HG02943 (cell line): ENCODE measurements around the gene PDXDC1.
"Not testable (repeated sequence)": the region's sequence is repeated elsewhere in the genome, so short reads cannot be mapped to it uniquely, and the experiment has no call there.

ENCODE experiments used
- ATAC-seq: cut with Tn5 transposase; IDR thresholded peaks from one replicate; pipeline ENCODE4 v1.9.1; 2021; ENCODE audit warnings: mild to moderate bottlenecking, low read depth, moderate library complexity; ENCODE audit not compliant: unreplicated experiment

The PDXDC1 gene

DNA sequence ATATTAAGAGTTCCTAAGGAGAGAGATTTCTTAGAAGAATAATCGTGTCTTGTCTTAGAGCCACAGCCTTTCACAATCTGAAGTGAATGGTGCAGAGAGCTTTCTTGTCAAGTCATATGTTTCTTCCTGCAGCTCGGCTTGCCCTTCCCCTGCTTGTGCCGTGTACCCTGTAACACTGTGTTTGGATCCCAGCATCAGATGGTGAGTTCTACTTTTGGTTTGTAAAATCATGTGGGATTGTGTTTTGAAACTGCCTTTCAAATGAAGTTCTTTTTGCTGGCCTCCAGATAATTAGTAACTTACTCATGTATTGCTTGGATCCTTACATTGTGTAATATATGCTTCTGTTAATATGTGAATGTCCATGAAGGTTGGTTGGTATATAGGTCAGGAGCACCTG, 33.8 kb downstream of the PDXDC1 start:
- not testable (repeated sequence) for ATAC-seq

DNA sequence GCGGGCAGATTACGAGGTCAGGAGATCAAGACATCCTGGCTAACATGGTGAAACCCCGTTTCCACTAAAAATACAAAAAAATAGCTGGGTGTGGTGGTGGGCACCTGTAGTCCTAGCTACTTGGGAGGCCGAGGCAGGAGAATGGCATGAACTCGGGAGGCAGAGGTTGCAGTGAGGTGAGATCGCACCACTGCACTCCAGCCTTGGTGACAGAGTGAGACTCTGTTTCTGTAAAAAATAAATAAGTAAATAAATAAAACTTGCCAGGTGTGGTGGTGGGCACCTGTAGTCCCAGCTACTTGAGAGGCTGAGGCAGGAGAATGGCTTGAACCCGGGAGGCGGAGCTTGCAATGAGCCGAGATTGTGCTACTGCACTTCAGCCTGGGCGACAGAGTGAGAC, 38.1 kb downstream of the PDXDC1 start:
- ATAC-seq, result not testable (repeated sequence)

DNA sequence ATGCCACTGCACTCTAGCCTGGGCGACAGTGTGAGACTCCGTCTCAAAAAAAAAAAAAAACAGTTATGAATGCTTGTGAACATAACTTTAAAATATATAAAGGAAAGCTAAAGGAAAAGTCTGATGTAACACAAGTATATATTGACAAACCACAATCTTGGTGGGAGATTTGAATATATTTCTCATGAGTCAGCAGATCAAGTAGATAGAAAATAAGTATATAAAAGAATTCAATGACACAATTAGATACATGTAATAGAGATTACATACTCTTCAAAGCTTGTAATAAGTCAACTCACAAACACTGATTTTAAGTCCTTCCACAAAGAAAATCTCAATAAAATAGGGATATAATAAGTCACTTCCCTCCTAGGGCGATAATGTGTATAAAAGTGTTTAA, 40.8 kb downstream of the PDXDC1 start:
- ATAC-seq, result not testable (repeated sequence)

DNA sequence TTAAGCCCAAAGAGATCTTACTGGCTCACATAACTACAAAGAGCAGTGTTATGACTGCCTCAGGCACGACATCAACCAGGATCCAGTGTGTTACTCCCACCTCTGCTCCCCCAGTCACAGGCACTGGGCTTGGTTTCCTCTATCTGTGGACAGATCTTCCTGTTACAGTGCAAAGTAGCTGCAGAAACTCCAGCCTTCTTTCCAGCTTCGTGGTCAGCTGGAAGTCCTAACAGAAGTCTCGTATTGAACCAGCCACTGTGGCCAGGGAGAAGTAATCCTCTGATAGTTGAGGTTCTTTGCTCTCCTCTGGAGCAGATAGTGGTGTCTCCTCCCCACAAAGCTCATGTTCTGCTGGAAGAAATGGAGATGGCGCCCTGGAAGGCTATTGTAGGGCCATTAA, 41.5 kb downstream of the PDXDC1 start:
- ATAC-seq, result not testable (repeated sequence)

DNA sequence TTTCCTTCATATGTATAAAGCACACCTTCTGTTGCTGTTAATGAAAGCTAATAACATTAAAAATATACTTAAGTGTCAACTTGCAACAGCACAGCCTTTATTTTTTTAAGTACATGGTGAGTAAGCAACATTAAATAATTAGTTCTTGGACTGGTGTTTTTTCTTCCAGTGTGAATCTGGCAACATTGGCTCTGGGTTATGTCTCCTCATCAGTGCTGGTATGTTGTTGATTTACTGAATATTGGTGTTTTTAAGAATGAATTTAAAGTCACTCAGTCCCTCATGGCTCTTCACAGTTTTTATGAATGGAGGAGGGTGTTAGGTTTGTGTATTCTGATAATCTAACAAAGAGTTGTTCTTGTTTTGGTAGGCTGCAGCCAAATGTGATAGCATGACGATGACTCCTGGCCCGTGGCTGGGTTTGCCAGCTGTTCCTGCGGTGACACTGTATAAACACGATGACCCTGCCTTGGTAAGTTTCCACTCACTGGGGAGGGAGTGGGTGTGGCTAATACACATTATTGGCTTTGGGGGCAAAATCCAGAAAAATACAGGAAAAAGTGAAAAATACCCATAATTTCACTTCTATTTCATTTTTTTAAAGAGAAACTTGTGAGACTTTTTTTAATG, 42.2 kb downstream of the PDXDC1 start:
- ATAC-seq, result not testable (repeated sequence)

DNA sequence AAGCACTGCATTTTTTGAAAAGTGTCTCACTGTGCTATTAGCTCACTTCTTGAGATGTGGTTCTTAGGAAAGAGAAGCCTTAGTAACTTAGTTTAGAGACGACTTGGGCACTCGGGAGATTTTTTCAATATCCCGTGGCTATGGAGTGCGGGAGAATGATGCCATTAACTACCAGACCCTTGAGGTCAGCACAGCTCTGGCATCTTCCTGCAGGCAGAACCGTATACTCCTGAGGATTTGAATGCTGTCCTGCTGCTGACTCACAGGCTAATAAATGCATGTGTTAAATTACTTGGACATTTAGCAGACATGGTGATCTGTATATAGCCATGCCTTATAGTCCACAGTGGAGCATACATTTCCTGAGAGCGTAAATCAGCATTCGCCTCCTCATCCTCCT, 46.6 kb downstream of the PDXDC1 start:
- ATAC-seq, result not testable (repeated sequence)

DNA sequence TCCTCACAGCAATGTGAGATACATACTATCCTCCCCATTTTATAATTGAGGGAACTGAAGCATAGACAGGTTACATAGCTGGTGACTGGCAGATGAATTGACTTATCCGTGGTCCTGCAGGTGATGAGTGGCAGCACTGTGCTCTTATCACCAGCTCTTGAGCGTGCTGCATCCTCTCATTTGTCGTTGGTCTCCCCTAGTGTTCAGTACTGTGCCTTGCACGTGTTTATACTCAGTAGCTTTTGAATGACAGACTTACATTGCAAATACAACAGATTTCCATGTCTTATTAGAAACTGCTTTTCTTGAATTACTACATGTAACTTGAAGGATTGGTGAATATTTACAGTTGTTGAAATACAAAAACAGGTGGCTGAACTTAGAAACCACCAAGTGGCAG, 47.4 kb downstream of the PDXDC1 start:
- peak; percentile 59 for ATAC-seq

DNA sequence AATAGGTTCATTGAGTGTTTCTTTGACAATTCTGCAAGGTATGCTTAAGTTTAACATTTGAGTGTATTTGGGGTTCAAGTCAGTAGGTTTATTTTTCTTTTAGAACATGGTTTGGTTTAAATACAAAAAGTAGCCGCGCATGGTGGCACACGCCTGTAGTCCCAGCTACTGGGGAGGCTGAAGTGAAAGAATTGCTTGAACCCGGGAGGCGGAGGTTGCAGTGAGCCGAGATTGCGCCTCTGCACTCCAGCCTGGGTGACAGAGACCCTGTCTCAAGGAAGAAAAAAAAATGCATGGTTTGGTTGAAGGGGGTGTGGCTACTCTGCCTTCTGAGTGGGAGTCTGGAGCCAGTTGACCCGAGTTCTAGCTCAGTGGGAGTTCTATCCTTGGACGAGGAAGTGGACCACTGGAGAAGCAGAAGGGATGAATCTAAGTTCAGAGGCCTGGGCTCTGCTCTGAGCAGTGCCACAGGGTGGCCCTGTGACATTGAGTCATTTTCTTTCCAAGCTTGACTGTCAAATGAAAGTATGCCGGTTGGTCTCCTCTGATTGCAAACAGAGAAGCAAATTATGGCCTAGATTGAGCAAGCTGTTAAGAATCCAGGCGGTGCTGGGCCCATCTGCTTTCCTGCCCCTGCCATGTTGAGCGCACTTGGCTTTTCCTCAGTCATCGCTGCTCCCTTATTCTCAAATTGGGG, 48.7 kb downstream of the PDXDC1 start:
- not testable (repeated sequence) for ATAC-seq

DNA sequence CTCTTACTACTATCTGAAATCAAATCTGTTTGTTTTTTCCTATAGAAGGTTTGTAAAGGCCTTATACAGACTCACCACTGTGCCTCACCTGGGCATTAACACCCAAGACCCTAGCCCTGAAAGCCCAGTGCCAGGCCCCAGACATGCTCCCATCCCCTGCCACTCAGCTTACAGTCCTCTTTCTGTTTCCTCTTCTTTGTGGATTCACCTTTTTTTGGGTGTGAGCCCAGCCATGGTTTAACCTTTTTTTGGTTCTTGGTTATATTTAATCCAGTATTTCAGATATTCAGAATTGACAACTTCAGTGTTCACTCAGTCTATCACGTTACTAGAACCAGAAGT, 50.0 kb downstream of the PDXDC1 start:
- not testable (repeated sequence) for ATAC-seq

DNA sequence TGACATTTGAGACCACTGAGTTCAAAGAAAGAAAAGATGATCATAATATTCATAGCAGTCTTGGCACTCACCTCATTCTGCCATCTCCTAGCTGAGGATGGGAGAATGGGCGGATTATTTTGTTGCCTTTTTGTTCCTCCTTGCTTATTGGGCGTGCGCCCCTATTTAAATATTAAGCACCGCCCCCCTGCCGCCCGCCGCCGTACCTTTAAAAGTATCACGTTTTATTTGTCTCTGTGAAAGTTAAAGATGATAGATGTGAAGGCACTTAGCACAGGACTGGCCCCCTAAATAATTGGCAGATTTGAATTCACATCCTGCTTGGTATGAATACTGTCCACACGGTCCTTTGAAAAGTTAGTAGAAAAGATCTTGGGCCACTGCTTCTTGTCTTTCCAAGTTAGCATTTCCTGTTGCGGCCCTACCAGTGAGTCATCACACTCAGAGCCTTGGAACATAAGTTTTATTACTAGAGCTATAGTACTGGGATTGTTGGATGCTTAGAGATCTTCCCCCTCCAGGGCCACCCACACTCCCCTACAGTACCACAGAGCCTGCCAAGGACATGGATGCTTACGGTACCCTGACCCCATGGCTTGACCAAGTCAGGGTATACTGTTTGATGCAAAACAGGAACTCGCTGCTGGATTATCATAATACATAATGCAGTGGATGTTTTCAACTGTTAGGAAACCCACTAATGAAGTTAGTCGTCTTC, 50.6 kb downstream of the PDXDC1 start:
- ATAC-seq, result not testable (repeated sequence)

DNA sequence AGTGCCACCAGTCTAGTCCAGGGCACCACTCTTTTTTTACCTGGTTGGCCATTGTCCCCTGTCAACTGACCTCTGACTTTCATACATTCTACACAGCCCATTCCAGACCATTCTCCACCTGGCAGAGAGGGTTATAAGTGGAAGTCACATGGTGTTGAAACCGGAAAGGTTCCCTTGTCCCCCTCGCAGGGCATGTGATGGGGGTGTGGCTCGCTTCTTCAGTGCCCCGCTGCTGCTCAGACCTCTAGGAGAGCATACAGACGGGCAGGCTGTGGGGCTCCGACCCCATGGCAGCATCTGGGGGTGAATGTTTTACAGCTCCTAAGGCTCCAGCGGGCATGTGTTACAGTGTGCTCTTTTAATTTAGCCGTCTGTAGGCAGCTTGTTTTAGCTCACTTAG, 52.2 kb downstream of the PDXDC1 start:
- ATAC-seq, result not testable (repeated sequence)

DNA sequence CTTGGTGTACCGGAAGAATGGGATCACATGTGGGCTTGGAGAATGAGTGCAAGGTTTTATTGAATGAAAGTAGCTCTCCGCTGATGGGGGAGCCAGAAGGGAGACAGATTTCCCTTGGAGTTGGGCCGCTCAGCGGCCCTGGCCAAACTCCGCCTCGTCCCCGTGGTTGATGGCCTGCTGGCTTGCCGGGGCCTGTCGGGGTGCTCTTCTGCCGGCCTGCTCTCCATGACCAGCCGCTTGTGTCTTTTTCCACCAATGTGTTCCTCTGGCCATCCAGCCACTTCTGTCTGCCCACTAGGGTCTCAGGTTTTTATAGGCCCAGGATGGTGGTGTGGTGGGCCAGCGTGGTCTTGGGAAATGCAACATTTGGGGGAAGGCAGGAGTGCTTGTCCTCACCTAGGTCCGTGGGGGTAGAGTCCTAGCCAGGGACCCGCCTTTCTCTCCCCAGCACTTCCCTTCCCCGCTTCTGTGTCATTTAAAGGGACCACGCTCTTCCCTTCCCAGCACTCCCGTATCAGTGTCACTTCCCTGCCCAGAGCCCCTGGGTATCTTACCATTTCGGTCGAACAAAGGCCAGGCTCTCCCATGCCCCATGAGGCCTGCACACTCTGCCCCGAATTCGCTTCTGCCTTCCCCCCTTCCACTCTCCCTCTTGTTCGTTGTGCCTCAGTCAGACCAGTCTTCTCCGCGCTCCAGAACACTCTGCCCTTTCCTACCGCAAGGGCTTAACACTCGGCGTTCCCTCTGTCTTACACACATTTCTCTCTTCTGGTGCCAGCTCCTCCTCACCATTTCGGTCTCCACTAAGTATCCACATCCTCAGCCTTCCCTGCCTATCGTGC, 52.9 kb downstream of the PDXDC1 start:
- ATAC-seq, result not testable (repeated sequence)

DNA sequence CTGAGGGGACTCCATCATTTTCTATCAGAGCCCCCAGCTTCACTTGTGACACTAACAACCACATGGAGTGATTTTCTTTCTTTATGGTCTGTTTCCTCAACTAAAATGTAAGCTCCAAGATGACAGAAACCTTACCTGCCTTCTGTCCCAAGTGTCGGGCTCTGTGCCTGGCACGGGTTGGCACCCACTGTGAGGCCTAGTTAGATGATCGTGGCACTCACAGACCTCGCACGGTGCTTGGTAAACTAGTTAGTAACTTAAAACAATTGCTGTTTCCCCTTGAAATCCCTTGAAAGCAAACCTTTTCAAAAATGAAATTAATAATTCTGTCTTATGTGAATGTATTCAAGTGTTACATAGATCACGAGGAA, 53.5 kb downstream of the PDXDC1 start:
- not testable (repeated sequence) for ATAC-seq

DNA sequence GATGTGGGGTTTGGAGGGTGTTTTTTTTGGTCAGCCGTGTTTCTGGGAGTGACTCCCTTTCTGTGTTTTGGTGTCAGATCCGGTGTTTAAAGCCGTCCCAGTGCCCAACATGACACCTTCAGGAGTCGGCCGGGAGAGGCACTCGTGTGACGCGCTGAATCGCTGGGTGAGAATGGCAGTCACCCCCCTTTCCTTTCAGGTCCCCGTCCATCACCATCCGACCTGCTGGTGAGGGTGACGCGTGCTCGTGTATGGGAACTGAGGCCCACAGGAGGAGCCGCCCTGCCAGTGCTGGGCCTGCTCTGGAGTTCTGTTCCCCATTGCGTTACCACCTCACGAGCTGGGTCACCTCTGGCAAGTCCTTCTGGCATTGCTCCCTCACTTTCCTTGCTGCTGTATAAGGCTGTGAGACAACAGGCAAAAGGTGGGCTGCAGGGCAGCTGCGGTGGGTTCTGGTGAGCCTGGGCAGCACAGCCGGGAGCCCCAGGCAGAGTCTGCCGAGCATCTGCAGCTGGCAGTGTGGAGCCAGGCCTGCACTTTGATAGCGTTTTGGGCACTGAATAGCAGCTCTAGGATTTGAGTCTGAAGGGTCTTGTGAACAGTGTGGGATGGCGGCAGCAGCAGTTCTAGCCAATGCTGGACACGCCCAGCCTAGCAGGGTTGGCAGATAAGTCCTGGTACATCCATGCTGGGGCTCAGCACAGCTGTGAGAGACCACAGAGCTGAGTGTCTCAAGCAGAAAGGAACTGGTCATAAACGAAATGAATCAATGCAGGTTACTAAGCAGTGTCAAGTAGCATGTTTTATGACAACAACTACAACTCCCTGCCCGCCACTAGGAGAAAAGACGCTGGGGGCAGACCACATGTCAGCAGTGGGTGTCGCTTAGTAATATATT, 54.2 kb downstream of the PDXDC1 start:
- ATAC-seq, result not testable (repeated sequence)

DNA sequence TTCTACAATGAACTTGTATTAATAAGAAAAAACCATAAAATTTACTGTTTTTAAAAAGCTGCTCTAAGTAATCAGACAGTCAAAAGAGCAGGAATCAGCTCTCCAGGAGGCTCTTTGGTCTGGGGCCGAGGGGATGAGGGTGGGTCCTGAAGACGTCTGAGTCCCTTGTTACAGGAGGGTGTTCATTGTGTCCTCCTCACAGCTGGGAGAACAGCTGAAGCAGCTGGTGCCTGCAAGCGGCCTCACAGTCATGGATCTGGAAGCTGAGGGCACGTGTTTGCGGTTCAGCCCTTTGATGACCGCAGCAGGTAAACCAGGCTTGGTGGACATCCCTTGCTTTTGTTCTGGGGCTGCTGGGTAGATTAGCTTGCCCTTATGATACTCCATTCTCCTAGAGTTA, 54.9 kb downstream of the PDXDC1 start:
- not testable (repeated sequence) for ATAC-seq

DNA sequence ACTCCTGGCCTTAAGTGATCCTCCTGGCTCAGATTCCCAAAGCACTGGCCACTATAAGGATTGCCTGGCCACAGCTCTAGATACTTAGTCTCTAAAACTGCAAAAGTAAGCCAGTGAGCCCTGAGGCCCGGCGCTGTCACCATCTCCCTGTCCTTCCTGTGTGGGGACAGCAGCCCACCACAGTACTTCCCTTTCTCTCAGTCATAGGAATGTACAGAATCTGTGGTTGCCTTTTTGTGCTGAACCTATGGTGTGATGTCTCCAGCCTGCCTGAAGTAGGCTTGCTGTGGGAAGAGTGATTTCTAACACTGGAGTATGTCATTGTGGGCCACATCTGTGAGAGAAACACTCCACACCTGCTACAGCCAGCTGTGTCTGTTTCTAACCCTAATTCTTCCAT, 56.4 kb downstream of the PDXDC1 start:
- ATAC-seq, result no peak

DNA sequence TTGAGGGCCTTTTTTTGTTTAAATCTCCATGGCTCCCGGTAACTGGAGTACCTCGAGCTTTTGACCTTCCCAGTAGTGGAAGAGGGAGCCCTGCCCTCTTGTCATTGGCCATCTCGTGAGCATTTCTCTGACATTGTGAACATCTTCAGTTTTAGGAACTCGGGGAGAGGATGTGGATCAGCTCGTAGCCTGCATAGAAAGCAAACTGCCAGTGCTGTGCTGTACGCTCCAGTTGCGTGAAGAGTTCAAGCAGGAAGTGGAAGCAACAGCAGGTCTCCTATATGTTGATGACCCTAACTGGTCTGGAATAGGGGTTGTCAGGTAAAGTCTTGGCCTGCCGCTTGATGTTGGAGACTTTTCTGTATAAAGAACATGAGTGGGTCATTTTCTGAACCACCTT, 56.8 kb downstream of the PDXDC1 start:
- no peak for ATAC-seq

DNA sequence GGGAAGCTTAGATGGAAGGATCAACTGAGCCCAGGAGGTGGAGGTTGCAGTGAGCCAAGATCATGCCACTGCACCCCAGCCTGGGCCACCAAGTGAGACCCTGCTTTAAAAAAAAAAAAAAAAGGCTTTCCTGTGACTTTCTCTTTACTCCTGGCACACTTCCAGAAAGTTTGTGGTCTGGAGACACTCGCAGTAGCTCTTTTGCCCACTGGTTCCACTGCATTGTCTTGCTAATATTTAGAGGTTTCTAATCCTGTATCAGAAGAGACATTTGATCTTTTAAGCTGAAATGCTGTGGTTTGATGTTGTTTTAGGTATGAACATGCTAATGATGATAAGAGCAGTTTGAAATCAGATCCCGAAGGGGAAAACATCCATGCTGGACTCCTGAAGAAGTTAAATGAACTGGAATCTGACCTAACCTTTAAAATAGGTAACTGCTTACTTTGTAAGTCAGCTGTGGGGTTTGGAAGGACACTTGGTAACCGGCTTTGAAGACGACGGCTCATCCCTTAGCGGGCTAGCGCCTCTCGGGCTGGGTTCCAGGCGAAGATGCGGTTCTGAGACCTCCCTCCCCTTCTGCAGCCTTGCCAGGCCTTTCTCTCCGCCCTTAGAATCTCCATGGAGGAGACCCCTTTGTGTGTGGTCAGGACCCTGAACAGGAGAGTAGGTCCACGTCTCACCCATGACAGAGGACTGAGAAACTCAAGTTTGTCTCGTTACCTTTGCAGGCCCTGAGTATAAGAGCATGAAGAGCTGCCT, 57.9 kb downstream of the PDXDC1 start:
- no peak for ATAC-seq

DNA sequence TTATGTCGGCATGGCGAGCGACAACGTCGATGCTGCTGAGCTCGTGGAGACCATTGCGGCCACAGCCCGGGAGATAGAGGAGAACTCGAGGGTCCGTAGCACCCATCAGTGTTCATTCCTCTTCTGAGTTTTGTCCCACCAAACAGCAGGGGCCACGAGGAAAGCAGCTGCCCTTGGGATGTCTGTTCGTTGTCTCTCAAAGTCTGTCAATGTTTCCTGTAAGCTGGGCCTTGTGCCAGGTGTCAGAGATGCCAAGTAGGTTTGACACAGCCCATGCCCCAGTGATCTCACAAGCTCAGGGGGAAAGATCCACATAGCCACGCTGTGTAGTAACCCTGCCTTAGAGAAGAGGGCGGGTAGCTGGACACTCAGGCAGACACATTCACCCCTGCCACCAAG, 58.5 kb downstream of the PDXDC1 start:
- ATAC-seq, result no peak
